GM12878 (cell line): Measurements from ENCODE around the gene ANKRD66.
A peak's percentile ranks its signal among the peaks of the same experiment; 100 is the strongest.

Source experiments
- CEBPB ChIP-seq, 2 experiments: fragments of 150-350 bp in 1 of 2; IDR thresholded peaks; 2 replicates each; pipeline ENCODE4 v1.6.1; 2012 to 2014; ENCODE audit warnings: low read depth in 2 of 2, low read length in 2 of 2, borderline replicate concordance in 1 of 2, inconsistent platforms in 1 of 2
- CHD2 ChIP-seq: IDR thresholded peaks from 2 replicates; pipeline ENCODE4 v1.6.1; 2011; ENCODE audit warnings: low read depth, low read length, improper control_type of control experiment, borderline replicate concordance
- CTCF ChIP-seq, 3 experiments: IDR thresholded peaks in 2 of 3; conservative IDR thresholded peaks in 1 of 3; 2 replicates each; pipeline ENCODE4 v1.5.1; 2011; ENCODE audit warnings: low read depth in 3 of 3, low read length in 3 of 3, mild to moderate bottlenecking in 3 of 3, control low read depth in 2 of 3, moderate library complexity in 2 of 3, inconsistent platforms in 1 of 3, mixed read lengths in 1 of 3; ENCODE audit not compliant: control insufficient read depth in 2 of 3, insufficient read depth in 1 of 3; ENCODE audit errors: extremely low read depth in 1 of 3
- EZH2 ChIP-seq: IDR thresholded peaks from 2 replicates; pipeline ENCODE4 v1.6.1; 2012; ENCODE audit warnings: low read depth, mild to moderate bottlenecking, control low read depth, inconsistent platforms, low read length, borderline replicate concordance; ENCODE audit not compliant: control insufficient read depth
- HDAC6 ChIP-seq: fragments of 200-600 bp; sonication (generic); IDR thresholded peaks from one replicate; pipeline ENCODE4 v1.8.0; 2017; ENCODE audit warnings: antibody characterized with exemption; ENCODE audit not compliant: unreplicated experiment
- MTA2 ChIP-seq: fragments of 450-650 bp; IDR thresholded peaks from 2 replicates; pipeline ENCODE4 v1.6.1; 2016; ENCODE audit warnings: low read depth, mild to moderate bottlenecking, moderate library complexity
- MTA3 ChIP-seq: IDR thresholded peaks from 2 replicates; pipeline ENCODE4 v1.6.1; 2012; ENCODE audit warnings: low read length, inconsistent platforms, borderline replicate concordance
- RCOR1 ChIP-seq: conservative IDR thresholded peaks from 2 replicates; pipeline ENCODE4 v1.6.1; 2012; ENCODE audit warnings: low read depth, low read length, improper control_type of control experiment
- TF ChIP-seq, protein P1 (sequence below): IDR thresholded peaks from 2 replicates; pipeline ENCODE4 v1.6.1; 2011; ENCODE audit warnings: borderline replicate concordance, low read depth, mild to moderate bottlenecking, moderate library complexity, low read length; ENCODE audit not compliant: insufficient read depth, poor library complexity, severe bottlenecking
- TF ChIP-seq, protein P2 (sequence below): IDR thresholded peaks from 2 replicates; pipeline ENCODE4 v1.6.1; 2012; ENCODE audit warnings: low read depth, low read length, improper control_type of control experiment
- TF ChIP-seq, protein P3 (sequence below): IDR thresholded peaks from 2 replicates; pipeline ENCODE4 v1.6.1; 2012; ENCODE audit warnings: low read depth, low read length, improper control_type of control experiment

DNA sequence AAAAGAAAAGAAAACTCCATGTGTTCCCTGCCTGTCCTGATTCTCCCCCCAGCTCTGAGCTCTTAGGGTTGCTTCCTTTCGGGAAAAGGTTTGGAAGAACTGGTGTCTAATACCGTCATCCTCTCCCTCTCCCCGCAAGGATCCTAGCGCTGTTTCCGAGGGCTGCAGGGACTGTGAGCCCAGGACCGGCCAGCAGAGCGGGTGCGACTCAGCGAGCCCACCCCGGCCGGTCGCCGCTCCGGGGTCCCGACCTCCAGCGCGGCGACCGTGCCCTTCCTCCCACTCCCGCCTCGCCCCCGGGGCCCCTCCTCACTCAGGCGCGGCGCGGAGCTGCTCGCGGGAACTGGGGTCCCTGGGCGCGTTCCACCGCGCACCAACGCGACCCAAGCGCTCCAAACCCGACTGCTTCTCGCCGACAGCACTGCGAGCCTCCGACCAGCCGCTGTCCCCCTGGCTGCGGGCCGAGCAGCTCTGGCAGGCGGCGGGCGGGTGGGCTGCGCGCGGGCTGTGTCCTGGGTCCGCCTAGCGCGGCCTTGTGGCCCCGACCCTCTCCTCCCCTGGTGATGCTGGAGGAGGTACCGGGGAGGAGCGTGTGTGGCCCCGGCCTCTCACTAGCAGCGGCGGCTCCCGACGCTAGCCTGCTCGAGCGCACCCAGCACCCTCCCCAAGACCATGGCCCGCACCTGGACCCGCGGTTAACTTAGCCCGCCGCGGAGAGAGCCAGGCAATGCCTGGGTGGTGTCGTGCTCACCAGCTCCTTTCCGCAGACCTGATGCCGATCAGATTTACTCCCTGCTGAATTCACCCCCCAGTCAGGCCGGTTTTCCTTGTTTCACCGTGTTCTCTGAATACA lies 11.6 kb upstream of the ANKRD66 start, which contains the start of gene PLA2G7:
- TF ChIP-seq CHD2 (no peak), RCOR1 (no peak), CTCF (IDR thresholded peaks at IDR 0.05 in 2 of 3, conservative IDR thresholded peaks at IDR 0.05 in 1 of 3; ENCODE audit: control insufficient read depth in 2 of 3, extremely low read depth in 1 of 3, insufficient read depth in 1 of 3, low read depth in 3 of 3, low read length in 3 of 3) (no peak), CEBPB (IDR thresholded peaks at IDR 0.05; ENCODE audit: borderline replicate concordance in 1 of 2, low read depth in 2 of 2, low read length in 2 of 2) (no peak), EZH2 (0 out of 2 replicates have a peak, but pooled peaks have one; percentile 54), MTA2 (no peak), HDAC6 (no peak), MTA3 (no peak)
- TF ChIP-seq, protein P1, sequence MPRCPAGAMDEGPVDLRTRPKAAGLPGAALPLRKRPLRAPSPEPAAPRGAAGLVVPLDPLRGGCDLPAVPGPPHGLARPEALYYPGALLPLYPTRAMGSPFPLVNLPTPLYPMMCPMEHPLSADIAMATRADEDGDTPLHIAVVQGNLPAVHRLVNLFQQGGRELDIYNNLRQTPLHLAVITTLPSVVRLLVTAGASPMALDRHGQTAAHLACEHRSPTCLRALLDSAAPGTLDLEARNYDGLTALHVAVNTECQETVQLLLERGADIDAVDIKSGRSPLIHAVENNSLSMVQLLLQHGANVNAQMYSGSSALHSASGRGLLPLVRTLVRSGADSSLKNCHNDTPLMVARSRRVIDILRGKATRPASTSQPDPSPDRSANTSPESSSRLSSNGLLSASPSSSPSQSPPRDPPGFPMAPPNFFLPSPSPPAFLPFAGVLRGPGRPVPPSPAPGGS: no peak
- TF ChIP-seq, protein P2, sequence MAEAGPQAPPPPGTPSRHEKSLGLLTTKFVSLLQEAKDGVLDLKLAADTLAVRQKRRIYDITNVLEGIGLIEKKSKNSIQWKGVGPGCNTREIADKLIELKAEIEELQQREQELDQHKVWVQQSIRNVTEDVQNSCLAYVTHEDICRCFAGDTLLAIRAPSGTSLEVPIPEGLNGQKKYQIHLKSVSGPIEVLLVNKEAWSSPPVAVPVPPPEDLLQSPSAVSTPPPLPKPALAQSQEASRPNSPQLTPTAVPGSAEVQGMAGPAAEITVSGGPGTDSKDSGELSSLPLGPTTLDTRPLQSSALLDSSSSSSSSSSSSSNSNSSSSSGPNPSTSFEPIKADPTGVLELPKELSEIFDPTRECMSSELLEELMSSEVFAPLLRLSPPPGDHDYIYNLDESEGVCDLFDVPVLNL: no peak
- TF ChIP-seq, protein P3, sequence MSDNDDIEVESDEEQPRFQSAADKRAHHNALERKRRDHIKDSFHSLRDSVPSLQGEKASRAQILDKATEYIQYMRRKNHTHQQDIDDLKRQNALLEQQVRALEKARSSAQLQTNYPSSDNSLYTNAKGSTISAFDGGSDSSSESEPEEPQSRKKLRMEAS: no peak
